Ecto neural progenitor cell (in vitro differentiated cells): Measurements from ENCODE around the gene LHX8.
"Not testable (repeated sequence)": the region's sequence is repeated elsewhere in the genome, so short reads cannot be mapped to it uniquely, and the experiment has no call there.

ENCODE experiments used
- DNase-seq: peaks from one replicate; pipeline ENCODE4 v3.0.0-alpha.2; 2018; ENCODE audit warnings: low spot score

LHX8 gene

GRCh38 chr1:75133750-75134646 lies at the start of gene LHX8:
Gene LHX8 (plus strand): TSS chr1:75134388. CDS start chr1:75136615, 2,227 bp downstream.
- peak; percentile 64 for DNase-seq

- DNase-seq = no peak
Observed at GRCh38 chr1:75085931-75086330, 48.3 kb upstream of the LHX8 start.

GRCh38 chr1:75087278-75087677 lies 46.9 kb upstream of the LHX8 start:
- no peak for DNase-seq

DNA sequence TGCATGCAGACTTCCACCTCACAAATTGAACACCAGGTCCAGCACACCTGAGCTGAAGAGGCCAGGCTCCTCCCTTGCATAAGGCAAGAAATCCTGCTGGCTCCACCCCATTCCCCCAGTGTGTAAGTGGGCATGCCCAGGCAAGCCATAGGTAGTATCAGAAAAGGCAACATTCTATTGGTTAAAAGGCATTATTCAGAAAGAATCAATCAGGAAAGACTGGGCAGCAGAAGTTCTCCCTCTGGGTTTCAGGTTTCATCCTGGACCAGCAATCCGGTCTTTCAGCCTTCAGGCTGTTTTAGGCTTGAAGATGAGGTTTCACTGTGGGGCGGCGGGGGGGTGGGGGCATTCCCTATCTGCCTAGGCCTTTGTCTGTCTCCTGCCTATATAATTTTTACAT lies 42.0 kb upstream of the LHX8 start:
- DNase-seq = no peak

DNA sequence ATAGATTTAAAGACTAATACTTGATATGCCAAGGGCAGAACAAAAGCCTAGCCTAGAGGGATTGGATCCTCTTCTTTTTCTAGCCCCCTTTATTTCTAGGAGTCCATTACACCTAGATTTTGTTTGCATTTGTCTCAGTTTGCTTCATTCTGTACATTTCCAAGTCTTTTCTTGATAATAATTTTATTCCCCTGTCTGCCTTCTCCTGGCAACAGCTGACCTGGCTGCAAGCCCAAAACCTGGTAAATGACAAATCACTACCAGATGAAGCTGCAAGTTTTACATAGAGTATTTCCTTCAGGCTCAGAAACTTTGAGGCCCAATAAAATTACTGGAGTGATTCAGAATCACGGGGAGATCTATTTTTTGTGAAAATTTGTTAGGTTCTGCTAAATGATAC lies 36.5 kb upstream of the LHX8 start:
- no peak for DNase-seq

GRCh38 chr1:75099581-75099980 lies 34.6 kb upstream of the LHX8 start:
- no peak for DNase-seq

DNA sequence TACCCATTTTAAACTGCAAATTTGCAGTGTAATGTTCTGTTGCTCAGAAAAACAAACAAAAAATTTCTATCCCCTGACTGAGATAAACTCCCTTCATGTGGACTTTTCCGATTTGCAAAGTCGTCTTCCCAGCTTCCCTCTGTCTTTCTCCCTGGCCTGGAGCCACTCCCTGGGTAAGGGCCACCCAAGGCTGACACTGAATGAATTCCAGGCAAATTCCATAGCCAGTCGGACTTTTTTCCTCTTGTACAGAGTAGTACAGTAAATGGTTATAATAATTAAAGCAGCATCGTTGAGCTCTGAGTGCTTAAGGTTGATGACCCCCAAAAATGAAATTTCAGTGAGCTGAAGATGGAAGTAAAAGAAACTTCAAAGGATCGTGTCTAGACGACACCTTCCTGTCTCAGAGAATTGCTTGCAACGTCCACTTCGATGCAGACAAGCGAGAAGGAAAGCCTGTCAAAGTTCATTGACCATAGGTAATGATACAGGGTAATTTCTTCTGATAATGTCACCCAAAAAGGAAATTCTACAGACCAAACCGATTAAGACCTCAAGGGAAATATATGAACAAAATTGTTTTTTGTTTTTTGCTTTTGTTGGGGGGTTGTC lies 33.6 kb upstream of the LHX8 start:
- DNase-seq = no peak

DNA sequence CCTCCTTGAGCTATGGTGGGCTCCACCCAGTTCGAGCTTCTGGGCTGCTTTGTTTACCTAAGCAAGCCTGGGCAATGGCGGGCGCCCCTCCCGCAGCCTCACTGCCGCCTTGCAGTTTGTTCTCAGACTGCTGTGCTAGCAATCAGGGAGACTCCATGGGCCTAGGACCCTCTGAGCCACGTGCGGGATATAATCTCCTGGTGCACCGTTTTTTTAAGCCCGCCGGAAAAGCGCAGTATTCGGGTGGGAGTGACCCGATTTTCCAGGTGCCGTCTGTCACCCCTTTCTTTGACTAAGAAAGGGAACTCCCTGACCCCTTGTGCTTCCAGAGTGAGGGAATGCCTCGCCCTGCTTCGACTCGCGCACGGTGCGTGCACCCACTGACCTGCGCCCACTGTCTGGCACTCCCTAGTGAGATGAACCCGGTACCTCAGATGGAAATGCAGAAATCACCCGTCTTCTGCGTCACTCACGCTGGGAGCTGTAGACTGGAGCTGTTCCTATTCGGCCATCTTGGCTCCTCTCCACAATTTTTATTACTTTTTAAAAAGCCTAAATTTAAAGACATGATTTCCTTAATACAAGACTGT lies 21.7 kb upstream of the LHX8 start:
- not testable (repeated sequence) for DNase-seq

GRCh38 chr1:75115654-75116053 lies 18.5 kb upstream of the LHX8 start:
- DNase-seq = no peak

- no peak for DNase-seq
Observed at GRCh38 chr1:75123756-75124155, 10.4 kb upstream of the LHX8 start.

- peak; percentile 57 for DNase-seq
Observed at GRCh38 chr1:75124510-75124909, 9.7 kb upstream of the LHX8 start.

GRCh38 chr1:75125161-75125726 lies 8.9 kb upstream of the LHX8 start:
- DNase-seq = no peak

DNA sequence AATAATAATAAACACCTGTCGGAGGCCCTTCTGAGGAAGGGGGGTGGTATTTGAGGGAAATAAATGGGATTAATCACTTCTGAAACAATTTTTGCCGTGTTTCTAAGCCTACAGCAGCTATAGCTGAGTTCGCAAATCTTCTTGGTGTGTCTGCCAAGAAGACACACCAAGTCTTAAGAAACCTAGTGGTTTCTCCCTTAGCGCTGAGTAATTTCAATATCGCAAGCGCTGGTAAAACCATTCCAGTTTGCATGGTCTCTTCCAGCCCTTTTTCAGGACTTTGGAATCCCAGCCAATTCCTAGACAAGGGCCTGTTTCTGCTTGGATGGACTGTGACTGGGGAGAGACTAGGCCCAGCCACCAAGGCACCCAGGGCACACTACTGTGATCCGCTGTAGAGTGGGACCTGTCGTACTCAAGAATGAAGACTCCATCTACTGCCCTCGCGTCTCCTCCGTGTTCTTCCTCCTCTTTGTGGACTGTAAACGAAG lies 7.5 kb upstream of the LHX8 start:
- DNase-seq = no peak

GRCh38 chr1:75127916-75128717 lies 6.1 kb upstream of the LHX8 start:
- no peak for DNase-seq

- DNase-seq = no peak
Observed at GRCh38 chr1:75129660-75129982, 4.6 kb upstream of the LHX8 start.

DNA sequence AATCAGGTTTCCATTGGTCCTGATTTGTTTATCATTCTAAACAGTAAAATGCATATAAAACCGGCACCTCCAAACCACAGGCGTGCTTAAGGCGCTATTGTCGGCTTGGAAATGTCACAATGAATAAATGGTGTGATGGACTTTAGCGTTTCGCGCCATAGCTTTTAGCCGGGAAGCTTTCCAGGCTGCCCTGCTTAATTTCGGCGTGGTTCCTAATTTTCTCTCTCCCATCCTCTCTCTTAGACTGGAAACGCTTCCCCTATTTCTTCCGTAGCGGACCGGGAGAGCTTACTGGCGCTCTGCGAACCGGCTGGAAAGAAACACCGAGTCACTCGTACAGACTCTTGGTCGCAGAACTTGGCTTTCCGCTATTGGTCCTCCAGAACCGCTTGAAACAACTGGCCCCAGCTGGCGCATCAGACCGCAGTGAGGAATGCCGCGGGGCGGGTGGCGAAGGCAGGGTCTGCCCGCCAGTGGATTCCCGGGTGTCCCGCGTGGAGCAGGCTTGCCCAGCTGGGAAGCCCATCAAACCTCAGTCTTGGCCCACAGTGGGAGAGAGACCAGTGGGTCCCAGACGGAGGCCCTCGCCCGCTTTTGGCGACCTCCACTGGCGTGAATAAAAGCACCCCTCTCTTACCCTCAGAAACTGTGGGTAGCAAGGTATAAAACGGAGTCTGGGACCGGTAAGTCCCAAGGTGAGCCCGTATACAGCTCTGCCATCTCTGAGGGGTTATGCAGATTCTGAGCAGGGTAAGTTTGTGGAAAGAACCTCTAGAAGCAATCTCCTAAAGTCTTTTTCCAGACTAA lies 4.0 kb upstream of the LHX8 start:
- peak; percentile 66 for DNase-seq

GRCh38 chr1:75130865-75131564 lies 3.2 kb upstream of the LHX8 start:
- peak; percentile 64 for DNase-seq

DNA sequence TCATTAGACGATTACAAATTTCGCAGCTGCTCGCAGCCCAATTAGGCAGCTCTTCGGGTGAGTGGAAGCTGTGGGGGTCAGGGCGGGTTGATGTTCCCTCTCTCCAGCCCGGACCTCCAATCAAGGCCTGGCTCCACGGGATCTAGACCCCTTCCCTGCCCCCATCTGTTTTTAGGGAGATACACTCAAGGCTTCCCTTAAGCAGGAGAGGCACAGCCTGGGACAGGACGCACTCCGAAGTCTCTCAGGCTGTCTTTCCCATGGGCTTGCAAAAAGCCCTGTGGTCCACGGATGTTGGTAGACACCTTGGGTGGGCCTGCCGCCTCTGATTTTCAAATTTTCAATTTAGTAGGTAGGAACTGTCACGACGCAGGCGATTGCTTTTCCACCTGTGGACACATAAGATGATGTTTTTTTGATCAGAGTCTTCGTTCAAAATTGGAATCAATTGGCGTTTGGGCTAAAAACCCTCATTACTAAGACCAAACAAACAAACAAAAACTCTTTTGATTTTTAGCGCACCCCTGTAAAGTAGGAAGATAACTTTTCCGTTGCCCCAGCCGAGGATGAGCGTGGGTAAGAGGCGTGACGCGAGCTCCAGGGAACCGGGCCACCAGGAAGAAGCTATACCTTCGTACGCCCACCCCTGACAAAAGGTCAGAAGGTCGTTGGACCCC lies 2.5 kb upstream of the LHX8 start:
- DNase-seq = peak; percentile 50

DNA sequence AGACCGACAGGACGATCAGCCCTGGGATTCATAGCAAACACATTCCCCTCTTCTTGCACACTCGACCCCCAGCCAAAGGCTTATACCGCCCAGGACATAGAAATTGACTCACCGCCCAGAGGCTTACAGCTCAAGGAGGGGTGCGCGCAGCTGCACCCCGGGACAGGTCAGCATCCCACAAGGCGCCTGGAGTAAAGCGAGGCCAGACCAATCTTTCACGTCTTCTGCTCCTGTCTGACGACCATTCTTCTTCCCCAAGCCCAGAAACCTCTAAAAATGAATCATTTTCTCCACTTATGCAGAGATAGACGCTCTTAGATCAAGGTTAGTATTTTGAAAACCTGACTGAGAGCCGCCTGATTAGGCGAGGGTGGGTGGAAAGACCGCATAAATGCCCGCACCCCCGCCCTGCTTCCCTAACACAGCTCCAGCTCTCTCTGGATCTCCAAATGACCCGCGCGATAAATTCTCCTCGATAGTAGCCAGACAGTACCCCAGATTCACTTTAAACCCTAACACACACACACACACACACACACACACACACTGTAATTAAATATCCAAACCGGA lies 1.9 kb upstream of the LHX8 start:
- peak; percentile 56 for DNase-seq
